SK-N-SH (cell line): ENCODE measurements around the gene HOXB6.

Source experiments
- CTCF ChIP-seq: fragments of 200-600 bp; sonication (generic); IDR thresholded peaks from 2 replicates; pipeline ENCODE4 v1.6.1; 2017; ENCODE audit warnings: antibody characterized with exemption, mild to moderate bottlenecking, moderate library complexity
- EP300 ChIP-seq, 2 experiments: IDR thresholded peaks; 2 replicates each; pipeline versions ENCODE4 v1.4.0 to v1.6.1; 2012; ENCODE audit warnings: borderline replicate concordance in 1 of 2, low read depth in 1 of 2, low read length in 1 of 2
- EZH2phosphoT487 ChIP-seq: fragments of 200-600 bp; sonication (generic); IDR thresholded peaks from 2 replicates; pipeline ENCODE4 v1.6.1; 2017; ENCODE audit warnings: low read depth, mixed run types, mild to moderate bottlenecking, antibody characterized with exemption, moderate library complexity, borderline replicate concordance
- GATA2 ChIP-seq: sonication (generic); formaldehyde crosslinking; IDR thresholded peaks from 2 replicates; pipeline ENCODE4 v1.5.0; 2020; ENCODE audit warnings: mild to moderate bottlenecking, missing genetic modification reagents
- MXI1 ChIP-seq: IDR thresholded peaks from 2 replicates; pipeline ENCODE4 v1.6.1; 2012; ENCODE audit warnings: mild to moderate bottlenecking, low read depth, low read length, improper control_type of control experiment
- PBX3 ChIP-seq: IDR thresholded peaks from 2 replicates; pipeline ENCODE4; 2012
- POLR2AphosphoS5 ChIP-seq: IDR thresholded peaks from 2 replicates; pipeline ENCODE4 v1.6.1; 2012; ENCODE audit warnings: low read depth, low read length
- RAD21 ChIP-seq: IDR thresholded peaks from 2 replicates; pipeline ENCODE4 v1.6.1; 2012; ENCODE audit warnings: mild to moderate bottlenecking, low read length
- TEAD4 ChIP-seq: IDR thresholded peaks from 2 replicates; pipeline ENCODE4 v1.4.0; 2012; ENCODE audit warnings: mild to moderate bottlenecking, borderline replicate concordance; ENCODE audit not compliant: insufficient read depth
- USF2 ChIP-seq: fragments of 150-350 bp; IDR thresholded peaks from 2 replicates; pipeline ENCODE4 v1.6.1; 2017; ENCODE audit warnings: antibody characterized with exemption, low read length, low read depth, borderline replicate concordance
- TF ChIP-seq, protein P1 (sequence below): IDR thresholded peaks from 2 replicates; pipeline ENCODE4 v1.4.0; 2012; ENCODE audit warnings: low read depth

DNA sequence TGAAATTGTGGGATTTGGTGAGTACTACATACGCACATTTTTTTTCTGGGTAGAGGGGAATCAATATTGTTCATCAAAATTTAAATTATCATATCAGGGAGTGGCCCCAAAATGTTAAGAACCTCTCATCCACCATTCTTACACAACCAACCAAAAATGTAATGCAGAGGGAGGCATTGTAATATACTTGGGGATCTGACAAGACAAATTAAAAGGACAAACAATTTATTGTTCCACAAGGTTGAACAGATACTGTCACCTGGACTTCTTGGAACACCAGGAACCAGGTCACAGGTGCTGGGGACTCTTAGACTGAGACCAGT is 36.0 kb upstream of the HOXB6 start:
- no peak for TF ChIP-seq EZH2phosphoT487
- no peak for TF ChIP-seq CTCF
- TF ChIP-seq GATA2, result no peak
- TF ChIP-seq PBX3, result no peak
- TF ChIP-seq USF2, result no peak
- TF ChIP-seq EP300 (IDR thresholded peaks at IDR 0.05; ENCODE audit: borderline replicate concordance in 1 of 2, low read depth in 1 of 2, low read length in 1 of 2), result no peak
- TF ChIP-seq, protein P1, sequence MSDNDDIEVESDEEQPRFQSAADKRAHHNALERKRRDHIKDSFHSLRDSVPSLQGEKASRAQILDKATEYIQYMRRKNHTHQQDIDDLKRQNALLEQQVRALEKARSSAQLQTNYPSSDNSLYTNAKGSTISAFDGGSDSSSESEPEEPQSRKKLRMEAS, result no peak
- no peak for TF ChIP-seq TEAD4
- no peak for TF ChIP-seq MXI1
- TF ChIP-seq RAD21, result no peak
- TF ChIP-seq POLR2AphosphoS5, result no peak
